DOHH2 (cell line): ENCODE measurements around the gene PAK5.

Source experiments
- H3F3A ChIP-seq: fragments of 200-600 bp; sonication (generic), shearing (Covaris generic); 2 replicates; pipeline ENCODE4 v1.6.0; 2016; ENCODE audit warnings: antibody characterized with exemption, mild to moderate bottlenecking; ENCODE audit not compliant: control insufficient read depth, insufficient read depth
- H3K27ac ChIP-seq: fragments of 200-600 bp; sonication (generic); 2 replicates; pipeline ENCODE4 v1.5.1; 2014; ENCODE audit warnings: low read depth, mild to moderate bottlenecking, low read length, moderate library complexity
- H3K27me3 ChIP-seq: fragments of 200-600 bp; sonication (generic); 2 replicates; pipeline ENCODE4 v1.6.1; 2014; ENCODE audit warnings: mild to moderate bottlenecking, low read length, mixed read lengths; ENCODE audit not compliant: control insufficient read depth
- H3K36me3 ChIP-seq: fragments of 200-600 bp; sonication (generic); 2 replicates; pipeline ENCODE4 v1.6.1; 2014; ENCODE audit warnings: mild to moderate bottlenecking, low read length, moderate library complexity, mixed read lengths; ENCODE audit not compliant: control insufficient read depth
- H3K4me1 ChIP-seq: fragments of 200-600 bp; sonication (generic); 2 replicates; pipeline ENCODE4 v1.6.1; 2014; ENCODE audit warnings: mild to moderate bottlenecking, low read length, mixed read lengths; ENCODE audit not compliant: control insufficient read depth
- H3K4me2 ChIP-seq: fragments of 200-600 bp; sonication (generic); 2 replicates; pipeline ENCODE4 v1.6.0; 2014; ENCODE audit warnings: mild to moderate bottlenecking, low read length, moderate library complexity
- H3K4me3 ChIP-seq: fragments of 200-600 bp; sonication (generic); 2 replicates; pipeline ENCODE4 v1.5.1; 2014; ENCODE audit warnings: mild to moderate bottlenecking, low read length, mixed read lengths
- H3K79me2 ChIP-seq: fragments of 200-600 bp; sonication (generic); 2 replicates; pipeline ENCODE4 v1.6.1; 2014; ENCODE audit warnings: mild to moderate bottlenecking, low read length, mixed read lengths; ENCODE audit not compliant: control insufficient read depth
- H3K9me2 ChIP-seq: fragments of 200-600 bp; sonication (generic); replicated peaks from 2 replicates; pipeline ENCODE4 v1.6.1; 2014; ENCODE audit warnings: mild to moderate bottlenecking, low read length, mixed read lengths; ENCODE audit not compliant: control insufficient read depth
- H3K9me3 ChIP-seq: fragments of 200-600 bp; sonication (generic); 2 replicates; pipeline ENCODE4 v1.6.1; 2014; ENCODE audit warnings: antibody characterized with exemption, low read length, mixed read lengths; ENCODE audit not compliant: control insufficient read depth, insufficient read depth
- H4K20me1 ChIP-seq: fragments of 200-600 bp; sonication (generic); 2 replicates; pipeline ENCODE4 v1.6.0; 2014; ENCODE audit warnings: low read depth, mild to moderate bottlenecking, antibody characterized with exemption, low read length, moderate library complexity; ENCODE audit not compliant: control insufficient read depth, insufficient read depth
- CTCF ChIP-seq: fragments of 200-600 bp; sonication (generic); IDR thresholded peaks from one replicate; pipeline ENCODE4 v1.5.1; 2014; ENCODE audit warnings: antibody characterized with exemption, mild to moderate bottlenecking, low read depth, low read length; ENCODE audit not compliant: poor library complexity, severe bottlenecking
- EZH2phosphoT487 ChIP-seq: fragments of 200-600 bp; sonication (generic); IDR thresholded peaks from 2 replicates; pipeline ENCODE4 v1.6.1; 2017; ENCODE audit warnings: borderline replicate concordance, mild to moderate bottlenecking, antibody characterized with exemption, low read length, moderate library complexity, mixed read lengths

Gene PAK5

GRCh38 chr20:9507544-9508239, 331.2 kb downstream of the PAK5 start:
- Histone ChIP-seq H3F3A (no peaks in the 10 kb centered on the region), H3K27me3 (peaks cover 2% of the 10 kb centered on the region; the same call in 1 of the 2 replicates), H3K4me3 (no peak overlapping the region), H3K79me2 (no peaks in the 10 kb centered on the region), H3K9me2 (no peaks in the 10 kb centered on the region), H3K4me2 (no peak overlapping the region), H3K27ac (no peak overlapping the region), H3K36me3 (no peaks in the 10 kb centered on the region), H3K9me3 (no peaks in the 10 kb centered on the region), H4K20me1 (no peaks in the 10 kb centered on the region), H3K4me1 (no peaks in the 10 kb centered on the region)
- no peak for TF ChIP-seq CTCF
- TF ChIP-seq EZH2phosphoT487 = no peak

GRCh38 chr20:9506964-9507369, 331.9 kb downstream of the PAK5 start:
- TF ChIP-seq CTCF (no peak), EZH2phosphoT487 (no peak)
- no peak overlapping the region for H3K4me2 ChIP-seq
- no peaks in the 10 kb centered on the region for H3K79me2 ChIP-seq
- no peaks in the 10 kb centered on the region for H3K9me3 ChIP-seq
- H3K4me1 ChIP-seq = no peaks in the 10 kb centered on the region
- no peaks in the 10 kb centered on the region for H3F3A ChIP-seq
- H3K36me3 ChIP-seq = no peaks in the 10 kb centered on the region
- no peak overlapping the region for H3K4me3 ChIP-seq
- H3K27me3 ChIP-seq = peaks cover 2% of the 10 kb centered on the region; the same call in 1 of the 2 replicates
- H3K27ac ChIP-seq = no peak overlapping the region
- H4K20me1 ChIP-seq = no peaks in the 10 kb centered on the region
- H3K9me2 ChIP-seq = no peaks in the 10 kb centered on the region

- H3K4me2 ChIP-seq = no peak overlapping the region
- H3K9me2 ChIP-seq = no peaks in the 10 kb centered on the region
- H4K20me1 ChIP-seq = no peaks in the 10 kb centered on the region
- no peaks in the 10 kb centered on the region for H3K4me1 ChIP-seq
- H3K9me3 ChIP-seq = no peaks in the 10 kb centered on the region
- no peaks in the 10 kb centered on the region for H3F3A ChIP-seq
- no peak overlapping the region for H3K4me3 ChIP-seq
- TF ChIP-seq EZH2phosphoT487 (no peak), CTCF (no peak)
- no peaks in the 10 kb centered on the region for H3K79me2 ChIP-seq
- peaks cover under 1% of the 10 kb centered on the region; the same call in 1 of the 2 replicates for H3K27me3 ChIP-seq
- H3K36me3 ChIP-seq = no peaks in the 10 kb centered on the region
- no peak overlapping the region for H3K27ac ChIP-seq
These were observed 332.5 kb downstream of the PAK5 start for GRCh38 chr20:9506280-9506821.
